ENCODE results near the gene KMT2C.

The KMT2C gene

DNA sequence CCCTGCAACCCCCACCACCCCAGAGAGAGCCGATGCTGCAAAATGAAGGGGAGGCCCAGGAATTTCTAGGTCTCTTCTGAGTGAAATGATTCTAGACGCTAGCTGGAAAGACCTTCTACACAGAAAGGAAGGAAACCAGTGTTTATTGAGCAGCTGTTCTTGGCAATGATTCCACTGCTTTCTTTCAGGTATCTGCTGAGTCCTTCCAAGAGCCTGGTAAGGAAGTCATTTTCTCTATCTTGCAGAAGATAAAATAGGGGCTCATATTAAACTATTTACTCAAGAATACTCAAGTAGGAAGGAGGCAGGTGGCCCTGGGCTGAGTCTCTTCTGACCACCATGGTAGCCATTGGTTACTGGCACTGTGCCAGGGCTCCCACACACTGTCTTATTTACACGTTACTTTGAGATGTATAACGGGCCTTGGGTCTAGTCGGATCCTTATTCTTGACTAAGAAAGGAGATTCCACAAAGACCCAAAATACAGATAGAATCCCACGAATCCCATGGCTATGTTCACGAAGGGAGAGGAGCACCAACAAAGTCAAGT lies 298.3 kb downstream of the KMT2C start:
- Histone ChIP-seq H3K36me3 (ENCODE audit: insufficient read depth, low read length) (peaks cover 57% of the 10 kb centered on the region; the same call in 1 of the 2 replicates), H3K4me3 (ENCODE audit: low read length, poor library complexity, severe bottlenecking) (no peak overlapping the region), H3K9me2 (replicated peaks; ENCODE audit: low read depth, low read length) (no peaks in the 10 kb centered on the region), H4K20me1 (ENCODE audit: insufficient read depth, low read length, poor library complexity, severe bottlenecking) (no peaks in the 10 kb centered on the region), H3K79me2 (ENCODE audit: insufficient read depth, low read length) (no peaks in the 10 kb centered on the region), H3K27me3 (ENCODE audit: insufficient read depth, low read length, poor library complexity, severe bottlenecking) (no peaks in the 10 kb centered on the region), H3K4me1 (ENCODE audit: insufficient read depth, low read length, poor library complexity, severe bottlenecking) (no peaks in the 10 kb centered on the region), H3K4me2 (ENCODE audit: low read depth, low read length, poor library complexity, severe bottlenecking) (no peak overlapping the region), H3K9me3 (ENCODE audit: insufficient read depth, low read depth, low read length) (no peaks in the 10 kb centered on the region), H3K9ac (ENCODE audit: low read depth, low read length, poor library complexity, severe bottlenecking) (no peak overlapping the region), H3F3A (ENCODE audit: low read depth) (no peaks in the 10 kb centered on the region), H2AFZ (ENCODE audit: low read length) (no peak overlapping the region)
- TF ChIP-seq CTCF (conservative IDR thresholded peaks at IDR 0.05; ENCODE audit: low read length): no peak
- no peak for TF ChIP-seq EZH2phosphoT487 (IDR thresholded peaks at IDR 0.05; ENCODE audit: borderline replicate concordance)

DNA sequence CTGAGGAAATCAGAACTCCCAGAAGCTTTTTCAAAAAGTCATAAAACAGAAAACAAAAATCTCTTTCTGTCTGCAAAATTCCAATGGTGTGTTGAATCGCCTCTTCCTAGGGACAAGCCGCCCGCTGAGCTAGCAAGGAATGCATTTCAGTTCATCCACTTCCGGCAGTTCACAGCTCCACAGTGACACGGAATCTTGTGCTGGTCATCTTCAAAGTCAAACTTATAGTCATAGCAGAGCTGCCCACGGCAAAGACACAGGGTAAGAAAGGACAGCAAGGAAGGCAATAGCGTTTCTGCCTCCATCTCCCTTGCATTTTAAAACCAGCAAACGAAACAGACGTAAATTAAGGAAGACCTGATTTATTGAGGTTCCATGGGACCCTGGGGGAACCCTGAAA lies 299.1 kb downstream of the KMT2C start:
- H4K20me1 ChIP-seq (ENCODE audit: insufficient read depth, low read length, poor library complexity, severe bottlenecking): no peaks in the 10 kb centered on the region
- H3K79me2 ChIP-seq (ENCODE audit: insufficient read depth, low read length): no peaks in the 10 kb centered on the region
- no peak overlapping the region for H3K4me2 ChIP-seq (ENCODE audit: low read depth, low read length, poor library complexity, severe bottlenecking)
- no peak overlapping the region for H3K9ac ChIP-seq (ENCODE audit: low read depth, low read length, poor library complexity, severe bottlenecking)
- H3K9me2 ChIP-seq (replicated peaks; ENCODE audit: low read depth, low read length): no peaks in the 10 kb centered on the region
- H3K4me3 ChIP-seq (ENCODE audit: low read length, poor library complexity, severe bottlenecking): no peak overlapping the region
- H3K27me3 ChIP-seq (ENCODE audit: insufficient read depth, low read length, poor library complexity, severe bottlenecking): no peaks in the 10 kb centered on the region
- H2AFZ ChIP-seq (ENCODE audit: low read length): no peak overlapping the region
- TF ChIP-seq CTCF (conservative IDR thresholded peaks at IDR 0.05; ENCODE audit: low read length) (no peak), EZH2phosphoT487 (IDR thresholded peaks at IDR 0.05; ENCODE audit: borderline replicate concordance) (no peak)
- H3K36me3 ChIP-seq (ENCODE audit: insufficient read depth, low read length): peaks cover 50% of the 10 kb centered on the region; the same call in 1 of the 2 replicates
- H3K4me1 ChIP-seq (ENCODE audit: insufficient read depth, low read length, poor library complexity, severe bottlenecking): no peaks in the 10 kb centered on the region
- H3K9me3 ChIP-seq (ENCODE audit: insufficient read depth, low read depth, low read length): no peaks in the 10 kb centered on the region
- no peaks in the 10 kb centered on the region for H3F3A ChIP-seq (ENCODE audit: low read depth)

DNA sequence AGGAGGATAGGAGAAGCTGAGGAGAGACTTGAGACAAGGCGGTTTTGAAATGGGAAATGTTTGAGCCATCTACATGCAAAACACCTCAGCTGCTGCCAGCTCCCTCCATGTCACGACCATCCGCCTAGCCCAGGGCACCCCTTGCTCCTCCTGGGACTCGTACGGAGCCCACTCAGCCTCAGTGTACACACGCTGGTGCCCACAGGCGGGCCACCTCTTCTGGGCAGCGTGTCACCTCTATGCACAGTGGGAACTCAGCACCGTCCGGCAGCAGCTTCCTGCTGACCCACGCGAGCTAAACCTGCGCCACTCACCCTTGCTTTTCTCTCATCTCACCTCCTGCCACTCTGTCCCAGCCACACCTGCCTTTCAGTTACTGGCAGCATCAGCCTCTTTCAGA lies 302.0 kb downstream of the KMT2C start:
- no peaks in the 10 kb centered on the region for H3K9me3 ChIP-seq (ENCODE audit: insufficient read depth, low read depth, low read length)
- H3K79me2 ChIP-seq (ENCODE audit: insufficient read depth, low read length): no peaks in the 10 kb centered on the region
- no peak overlapping the region for H3K4me2 ChIP-seq (ENCODE audit: low read depth, low read length, poor library complexity, severe bottlenecking)
- H3K4me1 ChIP-seq (ENCODE audit: insufficient read depth, low read length, poor library complexity, severe bottlenecking): no peaks in the 10 kb centered on the region
- TF ChIP-seq EZH2phosphoT487 (IDR thresholded peaks at IDR 0.05; ENCODE audit: borderline replicate concordance): no peak
- no peak for TF ChIP-seq CTCF (conservative IDR thresholded peaks at IDR 0.05; ENCODE audit: low read length)
- no peaks in the 10 kb centered on the region for H3K9me2 ChIP-seq (replicated peaks; ENCODE audit: low read depth, low read length)
- H3K4me3 ChIP-seq (ENCODE audit: low read length, poor library complexity, severe bottlenecking): no peak overlapping the region
- no peaks in the 10 kb centered on the region for H4K20me1 ChIP-seq (ENCODE audit: insufficient read depth, low read length, poor library complexity, severe bottlenecking)
- no peak overlapping the region for H2AFZ ChIP-seq (ENCODE audit: low read length)
- peaks cover 23% of the 10 kb centered on the region; the same call in 1 of the 2 replicates for H3K36me3 ChIP-seq (ENCODE audit: insufficient read depth, low read length)
- H3K9ac ChIP-seq (ENCODE audit: low read depth, low read length, poor library complexity, severe bottlenecking): no peak overlapping the region
- no peaks in the 10 kb centered on the region for H3F3A ChIP-seq (ENCODE audit: low read depth)
- no peaks in the 10 kb centered on the region for H3K27me3 ChIP-seq (ENCODE audit: insufficient read depth, low read length, poor library complexity, severe bottlenecking)

All from Loucy (cell line).